DMS53 treated with DMSO at 0.1 percent for 48 hours (cell line): ENCODE data around the gene ADAMTS16.

Experiments
- DNase-seq: peaks from one replicate; lab custom pipeline; 2025; ENCODE audit not compliant: unreplicated experiment; lab: John Stamatoyannopoulos, UW

ADAMTS16 gene

DNA sequence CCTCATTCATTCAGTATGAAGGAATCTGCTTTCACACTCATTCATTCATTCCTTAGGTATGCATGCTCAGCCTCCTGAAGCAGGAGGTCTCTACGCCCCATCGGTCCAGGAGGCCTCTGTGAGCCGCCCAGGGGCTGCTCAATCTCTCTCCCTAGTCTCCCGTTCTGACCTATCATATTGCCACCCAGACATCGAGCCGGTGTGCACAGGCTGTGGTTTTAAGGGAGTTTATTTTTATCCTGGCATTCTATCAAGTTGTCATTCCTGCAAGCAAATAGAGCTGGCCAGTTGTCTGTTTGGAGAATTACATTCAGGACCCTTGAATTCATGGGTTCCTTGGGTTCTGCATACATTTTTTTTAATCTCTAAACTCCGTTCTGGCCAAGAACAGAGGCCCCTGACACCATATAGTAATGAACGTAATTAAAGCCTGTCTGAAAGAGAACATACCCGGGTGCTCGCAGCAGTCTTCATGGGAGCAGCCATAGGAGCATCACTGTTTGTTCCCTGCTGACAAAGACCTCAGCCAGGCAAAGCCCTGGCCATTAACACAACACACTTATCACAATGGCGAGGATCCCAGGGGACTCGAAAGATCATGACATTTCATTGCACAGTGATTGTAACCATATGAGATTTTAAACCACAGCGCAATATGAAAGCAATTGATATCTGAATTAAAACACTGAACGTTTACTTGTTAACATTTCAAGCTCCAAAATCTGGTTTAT lies 80.9 kb downstream of the ADAMTS16 start:
- DNase-seq = no peak

DNA sequence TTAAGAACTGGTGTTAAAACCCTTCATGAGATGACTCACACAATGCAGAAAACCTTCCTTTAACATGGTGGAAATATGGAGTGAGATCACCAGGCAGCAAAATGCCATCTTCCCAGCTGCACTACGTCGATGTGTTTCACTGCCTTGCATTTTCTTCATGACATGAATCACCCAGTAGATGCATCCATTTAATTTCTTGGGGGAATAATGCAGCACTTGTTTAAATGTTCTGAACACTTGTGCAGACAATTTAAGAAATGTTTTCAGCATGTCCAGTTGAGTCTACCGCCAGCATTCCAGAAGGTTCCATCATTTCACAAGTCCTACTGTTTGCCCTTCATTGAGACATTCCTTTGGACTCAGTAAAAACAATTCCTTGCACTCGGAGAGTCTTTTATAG lies 81.6 kb downstream of the ADAMTS16 start:
- no peak for DNase-seq

DNA sequence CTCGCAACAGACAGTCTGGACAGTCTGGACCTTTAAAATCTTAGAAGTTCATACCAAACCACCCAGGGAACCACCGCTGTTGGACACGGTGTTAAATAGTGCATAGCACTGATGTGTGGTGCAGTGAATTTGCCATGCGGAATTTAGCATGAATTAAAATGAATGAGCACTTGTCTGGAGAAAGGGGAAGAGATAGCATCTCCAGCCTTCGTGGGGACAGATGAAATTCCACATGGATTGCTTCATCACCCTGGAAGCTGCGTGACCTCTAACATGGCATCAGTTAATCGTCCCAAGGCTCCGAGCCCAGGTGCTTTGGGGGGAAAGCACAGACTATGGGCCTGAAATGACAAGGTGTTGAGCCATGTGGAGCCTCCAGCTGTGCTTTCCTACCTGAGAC lies 91.4 kb downstream of the ADAMTS16 start:
- no peak for DNase-seq

DNA sequence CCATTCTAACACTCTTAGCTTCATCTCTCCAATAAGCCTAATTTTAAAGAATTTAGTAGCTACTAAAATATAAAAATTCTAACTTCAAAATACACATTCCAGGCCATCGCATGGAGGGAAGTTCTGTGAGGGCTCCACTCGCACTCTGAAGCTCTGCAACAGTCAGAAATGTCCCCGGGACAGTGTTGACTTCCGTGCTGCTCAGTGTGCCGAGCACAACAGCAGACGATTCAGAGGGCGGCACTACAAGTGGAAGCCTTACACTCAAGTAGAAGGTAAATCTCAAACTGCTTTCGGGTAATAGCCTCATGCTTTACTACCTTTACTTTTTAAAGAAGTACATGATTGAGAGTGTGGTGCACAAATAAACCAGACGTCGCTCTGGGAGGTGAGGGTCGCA lies 94.8 kb downstream of the ADAMTS16 start:
- DNase-seq = no peak

DNA sequence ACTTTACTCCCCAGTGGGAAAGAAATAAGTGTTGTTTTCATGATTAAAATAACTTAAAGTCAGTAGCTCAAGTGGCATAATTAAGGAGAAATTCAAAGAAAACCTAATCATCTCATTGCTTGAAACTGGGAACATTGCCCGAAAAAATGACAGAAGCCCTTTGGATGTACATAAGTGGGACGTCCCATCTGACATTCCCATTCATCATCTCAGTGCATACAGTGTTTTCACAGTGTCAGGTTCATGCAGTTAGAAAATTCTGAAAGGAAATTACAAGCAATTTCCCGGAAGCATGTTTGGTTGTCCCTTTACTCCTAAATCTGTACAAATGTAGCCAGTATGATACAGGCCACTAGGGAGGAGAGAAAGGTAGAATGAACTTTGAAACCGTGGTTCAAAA lies 95.6 kb downstream of the ADAMTS16 start:
- DNase-seq = no peak

DNA sequence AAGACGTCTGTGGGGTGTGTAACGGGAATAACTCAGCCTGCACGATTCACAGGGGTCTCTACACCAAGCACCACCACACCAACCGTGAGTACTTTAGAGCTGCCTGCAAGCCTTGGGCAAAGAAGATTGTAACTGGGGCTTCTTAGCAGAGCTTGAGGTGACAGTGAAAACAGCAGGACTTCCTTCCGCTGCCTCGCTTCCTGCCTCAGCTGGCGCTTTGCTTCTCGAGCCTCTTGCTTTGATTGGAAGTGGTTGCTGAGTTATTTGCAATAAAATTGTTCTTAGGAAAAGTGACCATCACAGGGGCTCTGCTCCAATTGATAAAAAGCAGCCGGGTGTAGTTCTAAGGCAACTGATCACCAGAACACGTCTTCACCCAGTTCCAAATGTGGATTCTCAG lies 99.1 kb downstream of the ADAMTS16 start:
- DNase-seq = no peak

DNA sequence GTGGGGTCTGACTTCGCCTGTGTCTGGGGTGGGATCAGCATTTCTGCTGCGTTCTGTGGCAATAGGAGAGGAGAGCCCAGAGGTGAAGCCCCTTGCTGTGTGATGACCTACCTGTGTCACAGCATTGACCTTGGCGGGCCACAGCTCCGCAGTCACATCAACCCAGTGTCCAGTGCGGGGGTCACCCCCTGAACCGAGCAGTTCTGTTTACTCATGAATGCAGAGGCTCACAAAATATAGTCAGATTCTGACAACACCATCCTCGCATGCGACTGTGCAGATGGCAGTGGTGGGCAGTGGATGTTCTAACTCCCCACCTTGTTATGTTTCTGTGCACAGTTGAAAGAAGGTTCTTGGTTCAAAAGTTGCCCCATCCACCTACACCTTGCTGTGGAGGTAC lies 100.1 kb downstream of the ADAMTS16 start:
- DNase-seq = no peak

DNA sequence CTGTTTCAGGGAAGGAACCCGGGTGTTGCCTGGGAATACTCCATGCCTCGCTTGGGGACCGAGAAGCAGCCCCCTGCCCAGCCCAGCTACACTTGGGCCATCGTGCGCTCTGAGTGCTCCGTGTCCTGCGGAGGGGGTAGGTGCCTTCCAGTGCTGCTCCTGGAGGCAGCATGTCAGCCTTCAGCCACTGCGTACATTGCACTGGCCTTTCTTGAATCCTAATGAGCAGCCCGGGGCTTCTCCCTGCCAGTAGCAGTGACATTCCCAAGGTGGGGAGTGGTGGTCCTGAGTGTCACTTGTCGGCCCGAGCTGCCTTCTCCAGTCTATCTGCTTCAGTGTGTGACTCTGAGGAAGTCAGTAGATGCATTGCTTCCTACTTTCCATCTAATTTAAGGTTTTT lies 101.9 kb downstream of the ADAMTS16 start:
- no peak for DNase-seq

DNA sequence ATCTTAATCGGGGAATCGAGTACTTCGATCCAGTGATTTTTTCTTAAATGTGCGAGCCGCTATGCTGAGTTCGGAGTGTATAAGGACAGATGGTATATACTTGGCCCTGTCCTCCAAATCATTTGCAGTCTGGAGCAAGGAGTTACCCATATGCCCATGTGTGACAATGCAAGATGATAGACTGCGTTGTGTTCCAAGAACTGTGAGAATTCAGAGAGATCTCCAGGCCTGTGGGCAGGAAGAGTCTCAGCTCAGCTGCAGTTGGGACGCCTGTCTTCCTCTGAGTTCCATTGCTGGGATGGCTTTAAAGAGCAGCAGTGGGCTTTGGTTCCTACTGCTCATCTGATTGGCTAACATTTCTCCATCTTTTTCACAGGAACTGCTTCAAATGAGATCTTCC lies 106.6 kb downstream of the ADAMTS16 start:
- no peak for DNase-seq

DNA sequence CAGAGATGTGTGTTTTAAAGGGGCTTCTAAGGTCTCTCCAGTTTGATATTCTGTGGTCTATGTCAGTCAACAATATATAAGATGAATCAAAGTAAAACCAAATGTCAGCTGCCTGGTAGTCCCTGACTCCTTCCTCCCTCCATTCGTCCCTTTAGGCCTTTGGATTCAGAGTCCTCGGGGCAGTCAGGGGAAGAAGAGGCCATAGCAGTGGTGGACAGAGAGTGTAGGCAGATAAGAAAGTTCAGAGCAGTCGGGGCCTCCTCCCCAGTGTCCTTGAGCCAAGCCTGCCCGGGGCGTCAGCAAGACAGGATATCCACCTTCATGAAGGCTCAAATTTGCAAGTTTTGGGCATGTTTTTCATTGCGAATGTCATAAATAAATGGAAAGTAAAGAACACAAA lies 110.6 kb downstream of the ADAMTS16 start:
- no peak for DNase-seq

DNA sequence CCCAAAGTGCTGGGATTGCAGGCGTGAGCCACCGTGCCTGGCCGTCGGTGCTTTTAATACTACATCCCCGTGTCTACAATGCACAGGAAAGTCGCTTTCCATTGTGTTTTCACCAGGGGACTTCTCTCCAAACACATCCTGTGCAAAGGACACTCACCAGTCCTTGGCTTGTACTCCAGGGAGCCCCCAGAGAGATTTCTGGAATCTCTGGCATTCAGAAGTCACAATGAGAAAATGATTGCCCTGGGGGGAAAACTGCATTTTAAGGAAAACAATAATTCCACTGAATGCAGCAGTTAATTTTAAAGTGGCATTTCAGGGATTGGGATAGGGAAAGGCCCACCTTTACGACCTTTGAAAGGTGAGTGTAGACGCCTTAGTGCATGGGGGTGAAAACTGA lies 112.0 kb downstream of the ADAMTS16 start:
- DNase-seq = no peak

DNA sequence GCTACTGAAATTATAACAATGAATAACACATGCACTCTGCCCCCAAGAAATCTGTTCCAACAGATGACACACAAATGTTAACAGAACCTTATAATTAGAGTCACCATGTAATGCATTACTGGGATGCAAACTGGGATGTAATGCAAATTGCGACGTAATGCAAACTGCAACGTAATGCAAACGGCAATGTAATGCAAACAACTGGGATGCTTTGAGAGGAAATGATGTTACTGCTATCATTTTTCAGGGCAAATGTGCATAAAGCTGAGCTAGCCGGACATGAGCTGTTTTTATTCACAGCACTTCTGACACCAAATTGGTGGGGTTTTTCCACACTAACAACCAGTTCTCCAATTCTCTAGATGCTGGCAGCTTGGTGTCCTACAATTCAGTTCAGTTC lies 117.2 kb downstream of the ADAMTS16 start:
- no peak for DNase-seq

DNA sequence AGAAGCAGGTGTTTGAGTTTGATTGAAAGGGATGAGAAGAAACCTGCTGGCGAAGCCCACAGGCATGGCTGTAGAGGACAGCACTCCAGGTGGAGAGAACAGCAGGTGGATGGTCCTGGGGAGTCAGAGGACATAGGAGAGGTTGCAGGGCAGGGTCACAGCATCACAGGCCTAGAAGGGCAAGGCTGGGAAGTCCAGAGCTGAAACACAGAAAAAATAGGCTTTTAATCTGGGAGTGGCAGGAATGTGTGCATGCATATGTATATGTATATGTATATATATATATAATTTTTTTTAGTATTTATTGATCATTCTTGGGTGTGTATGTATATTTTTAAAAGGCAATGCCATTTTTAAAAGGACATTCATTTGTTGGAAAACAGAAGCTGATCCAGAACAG lies 118.4 kb downstream of the ADAMTS16 start:
- no peak for DNase-seq

DNA sequence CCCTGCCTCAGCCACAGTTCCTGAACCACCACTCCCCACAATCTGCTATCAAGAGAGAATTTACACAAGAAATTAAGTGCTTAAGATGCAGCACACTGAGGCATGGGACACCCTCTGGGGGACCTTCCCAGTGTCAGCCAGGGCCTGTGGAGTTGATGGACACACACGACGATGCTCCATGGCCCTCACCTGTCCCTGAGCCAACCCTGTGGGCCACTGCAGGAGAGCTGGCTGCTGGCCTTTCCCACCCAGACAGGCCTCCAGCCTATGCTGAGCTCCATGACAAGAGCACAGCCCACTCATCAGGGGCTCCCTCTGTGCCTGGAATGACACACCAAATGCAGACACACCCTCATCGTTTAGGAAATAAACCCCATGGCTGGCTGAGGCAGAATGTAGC lies 124.6 kb downstream of the ADAMTS16 start:
- no peak for DNase-seq

DNA sequence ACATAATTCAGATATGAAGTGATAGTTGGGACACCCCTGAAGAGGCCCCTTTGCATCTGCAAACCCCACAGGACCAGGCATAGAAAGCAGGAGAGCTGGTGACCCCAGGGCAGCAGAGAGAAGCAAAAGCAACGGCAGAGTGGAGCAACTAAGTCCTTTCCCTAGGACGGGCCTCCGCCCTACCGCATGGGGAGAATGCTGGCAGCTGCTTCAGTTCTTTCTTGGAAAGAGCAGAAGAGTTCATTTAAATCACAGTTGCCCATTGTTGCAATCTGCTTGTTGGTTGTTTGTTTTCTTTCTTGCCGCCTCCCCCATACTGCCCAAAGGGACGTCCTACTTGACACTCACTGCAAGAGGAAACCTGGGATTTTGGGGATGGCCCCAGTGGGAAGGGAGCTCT lies 126.2 kb downstream of the ADAMTS16 start:
- DNase-seq = no peak

DNA sequence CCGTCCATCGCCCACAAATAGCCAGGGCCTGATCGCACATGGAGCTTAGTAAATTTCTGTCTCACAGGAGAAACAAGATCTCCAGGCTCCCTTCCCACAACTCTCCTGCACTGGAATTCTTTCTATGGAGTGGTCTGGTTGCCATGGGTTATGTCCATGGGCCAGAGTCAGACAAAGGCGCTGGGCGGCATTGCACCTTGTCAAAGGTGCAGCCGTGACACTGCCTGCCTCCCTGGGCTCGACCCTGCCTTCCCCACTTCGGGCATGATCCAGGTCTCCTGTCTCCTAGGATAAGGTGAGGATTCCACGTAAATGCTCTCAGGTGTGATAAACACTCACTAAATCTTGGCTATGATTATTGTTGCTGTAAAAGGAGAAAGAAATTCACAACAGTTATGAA lies 130.0 kb downstream of the ADAMTS16 start:
- no peak for DNase-seq

DNA sequence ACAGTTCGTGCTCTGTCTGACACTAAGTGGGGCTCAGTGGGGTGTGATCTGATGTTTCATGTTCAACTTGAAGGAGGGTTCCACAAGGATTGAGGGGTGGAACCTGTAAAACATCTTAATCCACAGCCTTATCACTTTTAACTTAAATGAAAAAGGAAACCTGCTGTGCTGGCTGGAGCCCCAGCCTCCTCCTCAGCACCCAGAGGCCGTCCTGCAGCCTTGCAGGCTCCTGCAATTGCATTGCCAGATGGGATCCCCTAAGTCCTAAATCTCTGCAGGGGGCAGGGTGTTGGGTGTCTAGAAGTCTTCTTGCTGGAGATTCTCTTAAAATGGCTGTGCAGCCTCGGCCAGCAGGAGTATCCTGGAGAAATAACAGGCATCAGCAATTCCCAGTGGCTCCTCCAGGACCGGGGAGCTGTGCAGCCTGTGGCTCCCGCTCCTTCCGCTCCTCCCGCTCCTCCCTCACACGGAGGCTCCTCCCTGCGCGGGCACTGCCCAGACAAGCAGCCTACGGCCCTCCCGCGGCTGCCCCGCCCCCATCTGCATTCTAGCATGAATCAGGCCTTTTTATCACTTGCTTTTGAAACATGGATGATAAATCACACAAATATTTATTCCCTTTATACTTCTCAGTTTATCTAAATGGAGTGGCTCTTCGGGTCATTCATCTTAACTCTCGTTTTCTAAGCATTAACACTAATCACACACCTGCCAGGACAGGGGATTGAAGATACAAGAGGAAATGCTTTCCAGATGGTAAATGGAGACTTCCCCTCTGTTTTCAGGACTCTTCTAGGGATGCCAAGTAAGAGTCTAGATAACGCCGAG lies 131.0 kb downstream of the ADAMTS16 start:
- DNase-seq = no peak

DNA sequence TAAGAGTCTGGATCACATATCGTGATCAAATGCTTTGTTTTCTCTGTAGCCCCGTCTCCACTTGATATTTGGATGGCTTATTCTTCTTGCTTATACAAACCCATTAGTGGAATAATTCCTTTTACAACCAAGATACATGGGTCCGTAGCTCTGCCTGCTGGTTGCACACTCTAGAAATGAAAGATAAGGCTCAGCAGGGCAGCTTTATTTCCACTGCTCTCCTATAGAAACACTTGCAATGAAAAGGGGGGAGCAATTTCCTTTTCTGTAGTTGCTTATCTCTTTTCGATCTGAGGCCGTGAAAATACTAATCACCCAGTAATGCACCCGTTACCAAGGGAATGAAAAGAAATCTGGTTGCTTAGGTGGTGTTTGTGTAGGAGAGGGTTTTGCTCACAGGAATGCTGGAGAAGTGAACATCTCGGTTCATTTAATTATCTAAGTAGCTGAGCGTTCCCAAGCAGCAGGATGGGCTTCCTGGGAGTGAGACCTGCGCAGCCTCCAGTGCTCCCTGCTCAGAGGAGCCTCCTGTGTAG lies 131.7 kb downstream of the ADAMTS16 start:
- DNase-seq = no peak

DNA sequence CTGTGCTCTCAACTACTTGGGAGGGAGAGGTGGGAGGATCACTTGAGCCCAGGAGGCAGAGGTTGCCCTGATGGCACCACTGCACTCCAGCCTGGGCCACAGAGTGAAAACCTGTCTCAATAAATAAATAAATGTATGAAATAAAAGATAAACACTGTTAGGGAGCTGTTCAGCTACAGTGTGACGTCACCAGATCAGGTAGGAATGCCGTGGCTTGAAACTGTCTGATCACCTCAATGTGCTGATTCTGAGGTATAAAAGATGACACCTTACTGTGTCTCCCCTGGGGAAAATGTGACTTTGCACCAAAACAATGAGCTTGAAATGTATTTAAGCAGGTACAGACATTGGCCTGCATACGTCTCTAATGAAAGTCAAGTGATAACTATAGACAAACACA lies 133.3 kb downstream of the ADAMTS16 start:
- DNase-seq = no peak

DNA sequence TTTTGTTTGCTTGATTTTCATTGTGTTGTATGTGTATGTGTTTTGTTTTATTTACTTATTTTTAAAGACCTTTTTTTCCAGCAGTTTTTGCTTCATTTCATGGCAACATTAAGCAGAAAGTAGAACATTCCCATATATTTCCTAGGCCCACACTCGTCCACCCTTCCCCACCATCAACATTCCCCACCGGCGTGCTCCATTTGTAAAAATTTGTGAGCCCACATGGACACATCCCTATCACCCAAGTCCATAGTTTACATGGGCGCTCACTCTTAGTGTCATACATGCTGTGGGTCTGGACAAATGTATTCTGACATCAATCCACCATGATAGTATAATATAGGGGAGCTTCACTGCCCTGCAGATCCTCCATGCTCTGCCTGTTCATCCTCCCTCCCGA lies 133.8 kb downstream of the ADAMTS16 start:
- DNase-seq = no peak

DNA sequence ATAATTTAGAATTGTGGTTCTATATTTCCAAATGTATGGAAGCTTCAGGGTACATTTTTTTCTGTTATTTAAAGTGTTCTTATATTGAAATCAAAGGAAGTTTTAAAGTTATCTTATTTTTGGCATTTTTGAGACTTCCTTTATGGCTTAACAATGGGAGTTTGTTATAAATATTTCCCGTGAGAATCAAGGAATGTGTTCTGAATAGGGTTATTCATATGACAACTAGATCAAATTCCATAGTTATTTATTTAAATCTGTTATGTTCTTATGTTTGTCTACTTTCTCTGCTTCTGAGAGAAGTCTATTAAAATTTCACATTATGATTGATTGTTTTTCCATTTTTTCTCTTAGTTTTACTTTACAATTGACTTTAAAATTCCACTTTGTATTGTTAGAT lies 135.1 kb downstream of the ADAMTS16 start:
- no peak for DNase-seq

DNA sequence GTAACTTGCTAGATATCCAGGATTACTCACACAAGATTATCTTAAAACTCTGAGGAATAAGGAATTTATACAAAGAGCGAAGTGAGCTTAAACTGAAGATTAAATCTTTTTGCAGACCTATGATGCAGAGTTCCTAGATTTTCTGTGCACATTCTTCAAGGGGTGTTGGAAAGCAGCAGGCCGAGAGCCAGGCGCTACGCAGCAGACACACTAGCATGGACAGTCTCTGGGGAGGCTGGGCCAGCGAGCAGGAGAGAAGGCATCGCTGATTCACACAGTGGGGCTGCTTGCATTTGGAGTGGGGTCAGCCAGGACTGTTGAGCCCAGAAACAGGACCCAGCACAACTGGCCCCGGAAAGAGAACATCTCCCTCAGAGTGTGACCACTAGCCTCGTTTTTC lies 136.3 kb downstream of the ADAMTS16 start:
- DNase-seq = no peak
